ENCODE measurements around the gene SEC61B. TPM values are rescaled to one million over a fixed set of nuclear protein-coding genes. Genes with fewer than 3 reads are reported as not detected.

The SEC61B gene
- total RNA-seq (65.0 TPM), polyA plus RNA-seq (176 TPM)

- Histone ChIP-seq H3K36me3 (ENCODE audit: insufficient read depth) (no peaks in the 10 kb centered on the region), H3K4me3 (ENCODE audit: low read depth, low read length) (peak within 1 kb of the TSS; percentile 94), H3K4me1 (ENCODE audit: insufficient read depth) (no peaks in the 10 kb centered on the region), H3K27ac (ENCODE audit: low read depth) (peak within 1 kb of the TSS; percentile 91)
- WGBS, result under 1% methylated on average over 70 of the region's 70 CpGs
- DNase-seq (ENCODE audit: extremely low spot score), result peak; percentile 90
Measured at GRCh38 chr9:99221621-99222415, at the start of gene SEC61B, which contains the start of gene ALG2. Gene SEC61B, plus strand, starts transcription at chr9:99222282. Its CDS starts 82 bp downstream, at chr9:99222364. Gene ALG2, minus strand, starts transcription at chr9:99221942. Its CDS starts 48 bp downstream, at chr9:99221894.

- Histone ChIP-seq H3K27ac (ENCODE audit: low read depth) (no peak overlapping the region), H3K4me1 (ENCODE audit: insufficient read depth) (no peaks in the 10 kb centered on the region), H3K36me3 (ENCODE audit: insufficient read depth) (no peaks in the 10 kb centered on the region), H3K4me3 (ENCODE audit: low read depth, low read length) (no peak overlapping the region)
- DNase-seq (ENCODE audit: extremely low spot score), result no peak
- WGBS, result 77% methylated on average over 10 of the region's 10 CpGs
Measured at GRCh38 chr9:99173570-99174504, 48.2 kb upstream of the SEC61B start.

DNA sequence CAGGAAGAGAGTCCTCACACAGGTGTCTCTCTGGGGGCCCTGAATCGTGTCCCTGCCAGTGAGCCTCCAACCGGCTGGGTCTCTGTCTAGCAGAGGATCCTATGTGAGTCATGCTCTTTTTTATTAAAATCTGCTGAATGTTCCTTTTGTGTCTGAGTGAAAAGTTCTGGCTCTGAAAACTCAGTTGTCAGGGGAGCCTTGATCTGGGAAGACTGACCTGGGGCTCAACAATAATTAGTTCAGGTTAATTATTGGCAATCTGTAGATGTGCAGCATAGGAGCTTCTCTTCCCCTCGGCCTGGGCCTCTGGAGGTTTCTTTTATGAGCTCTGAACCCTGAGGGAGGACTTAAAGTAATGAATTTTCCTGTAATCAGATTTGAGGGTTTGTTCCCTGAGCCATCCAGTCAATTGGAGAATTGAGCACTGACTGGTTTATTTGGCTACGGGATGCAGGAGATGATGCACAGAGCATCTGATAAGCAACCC is 45.5 kb upstream of the SEC61B start:
- no peak overlapping the region for H3K4me3 ChIP-seq (ENCODE audit: low read depth, low read length)
- H3K27ac ChIP-seq (ENCODE audit: low read depth), result no peak overlapping the region
- no peak for DNase-seq (ENCODE audit: extremely low spot score)
- WGBS, result 64% methylated on average over 4 of the region's 4 CpGs
- no peaks in the 10 kb centered on the region for H3K4me1 ChIP-seq (ENCODE audit: insufficient read depth)
- no peaks in the 10 kb centered on the region for H3K36me3 ChIP-seq (ENCODE audit: insufficient read depth)

- Histone ChIP-seq H3K36me3 (ENCODE audit: insufficient read depth) (no peaks in the 10 kb centered on the region), H3K4me3 (ENCODE audit: low read depth, low read length) (no peak overlapping the region), H3K4me1 (ENCODE audit: insufficient read depth) (no peaks in the 10 kb centered on the region), H3K27ac (ENCODE audit: low read depth) (no peak overlapping the region)
- no peak for DNase-seq (ENCODE audit: extremely low spot score)
- 86% methylated on average over 8 of the region's 8 CpGs for WGBS
Measured at GRCh38 chr9:99177576-99178366, 44.3 kb upstream of the SEC61B start.

GRCh38 chr9:99178912-99179872 is 42.9 kb upstream of the SEC61B start:
- no peaks in the 10 kb centered on the region for H3K36me3 ChIP-seq (ENCODE audit: insufficient read depth)
- no peak overlapping the region for H3K4me3 ChIP-seq (ENCODE audit: low read depth, low read length)
- H3K4me1 ChIP-seq (ENCODE audit: insufficient read depth), result no peaks in the 10 kb centered on the region
- no peak for DNase-seq (ENCODE audit: extremely low spot score)
- no peak overlapping the region for H3K27ac ChIP-seq (ENCODE audit: low read depth)
- 94% methylated on average over 17 of the region's 17 CpGs for WGBS

DNA sequence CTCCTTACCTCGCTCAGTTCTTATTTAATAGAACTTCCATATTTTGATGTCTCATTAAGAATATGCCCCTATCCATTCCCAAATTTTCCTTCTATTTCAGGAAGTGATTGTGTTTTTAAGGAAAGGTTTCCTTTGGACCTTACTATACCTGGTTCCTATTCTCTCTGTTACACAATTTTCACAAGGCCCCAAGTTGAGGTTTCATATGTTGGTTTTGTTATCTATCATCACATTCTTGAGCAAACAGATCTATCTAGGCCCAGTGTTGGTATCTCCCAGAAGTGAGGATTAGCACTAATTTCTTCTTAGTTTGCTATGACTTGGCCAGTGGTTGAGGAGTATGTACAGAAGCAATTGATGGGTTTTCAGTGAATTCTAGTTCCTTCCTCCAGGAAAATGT is 41.9 kb upstream of the SEC61B start:
- Histone ChIP-seq H3K4me3 (ENCODE audit: low read depth, low read length) (no peak overlapping the region), H3K36me3 (ENCODE audit: insufficient read depth) (no peaks in the 10 kb centered on the region), H3K27ac (ENCODE audit: low read depth) (no peak overlapping the region), H3K4me1 (ENCODE audit: insufficient read depth) (no peaks in the 10 kb centered on the region)
- 99% methylated on average over 1 of the region's 1 CpG for WGBS
- no peak for DNase-seq (ENCODE audit: extremely low spot score)

DNA sequence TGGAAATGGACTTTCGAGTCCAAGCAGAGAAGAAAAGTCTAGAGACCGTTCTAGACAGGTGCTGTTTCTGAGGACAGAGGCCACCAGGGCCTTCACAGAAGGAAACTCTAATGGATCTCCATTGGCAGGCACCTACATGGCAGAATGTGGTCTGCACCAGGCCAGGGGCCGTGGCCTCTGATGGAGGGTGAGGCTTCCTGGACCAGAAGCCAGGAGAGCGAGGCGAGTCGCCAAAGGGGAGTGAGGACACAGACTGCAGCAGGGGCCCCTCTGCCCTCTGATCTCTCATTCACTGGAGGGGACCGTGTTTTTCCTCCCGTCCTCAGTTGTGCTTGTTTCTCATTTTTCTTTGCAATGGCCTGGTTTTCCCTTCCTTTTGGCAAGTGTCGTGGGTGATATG is 41.4 kb upstream of the SEC61B start:
- WGBS, result 80% methylated on average over 9 of the region's 9 CpGs
- Histone ChIP-seq H3K4me3 (ENCODE audit: low read depth, low read length) (no peak overlapping the region), H3K4me1 (ENCODE audit: insufficient read depth) (no peaks in the 10 kb centered on the region), H3K27ac (ENCODE audit: low read depth) (no peak overlapping the region), H3K36me3 (ENCODE audit: insufficient read depth) (no peaks in the 10 kb centered on the region)
- DNase-seq (ENCODE audit: extremely low spot score), result no peak

DNA sequence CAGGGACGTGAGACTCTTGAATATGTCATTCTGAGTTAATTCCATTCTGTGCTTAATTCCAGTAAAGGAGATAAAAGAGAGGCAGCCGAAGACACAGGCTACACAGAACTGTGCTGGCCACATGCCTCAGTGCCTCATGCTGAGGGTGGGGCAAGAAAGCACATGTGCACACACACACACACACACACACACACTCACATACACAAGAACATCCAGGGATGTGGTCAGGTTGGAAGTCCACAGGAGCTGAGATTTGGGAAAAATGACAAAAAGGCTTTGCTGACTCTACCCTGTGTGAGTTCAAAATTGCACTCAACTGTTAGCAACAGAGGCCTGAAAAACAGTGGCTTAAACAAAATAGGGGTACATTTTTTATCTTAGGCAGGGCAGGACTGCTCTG is 40.9 kb upstream of the SEC61B start:
- Histone ChIP-seq H3K4me3 (ENCODE audit: low read depth, low read length) (no peak overlapping the region), H3K27ac (ENCODE audit: low read depth) (no peak overlapping the region), H3K4me1 (ENCODE audit: insufficient read depth) (no peaks in the 10 kb centered on the region), H3K36me3 (ENCODE audit: insufficient read depth) (no peaks in the 10 kb centered on the region)
- 59% methylated on average over 2 of the region's 2 CpGs for WGBS
- DNase-seq (ENCODE audit: extremely low spot score), result no peak

DNA sequence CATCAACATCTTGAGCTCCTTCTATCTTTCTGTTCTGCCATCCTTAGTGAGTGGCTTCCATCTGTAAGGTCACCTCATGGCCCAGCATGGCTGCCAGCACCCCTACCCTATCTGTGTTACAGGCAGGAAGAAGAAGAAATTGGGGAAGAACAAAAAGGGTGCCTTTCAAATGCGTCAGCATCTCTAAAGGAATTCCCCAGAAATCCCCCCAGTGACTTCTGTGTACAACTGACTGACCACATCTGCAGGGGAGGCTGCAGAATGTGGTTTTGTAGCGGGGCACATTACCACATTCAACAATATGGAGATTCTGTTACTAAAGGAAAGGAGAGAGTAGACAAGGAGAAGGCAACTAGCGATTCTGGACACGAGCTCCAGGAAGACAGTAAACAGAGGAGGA is 40.5 kb upstream of the SEC61B start:
- no peaks in the 10 kb centered on the region for H3K36me3 ChIP-seq (ENCODE audit: insufficient read depth)
- H3K4me3 ChIP-seq (ENCODE audit: low read depth, low read length), result no peak overlapping the region
- H3K27ac ChIP-seq (ENCODE audit: low read depth), result no peak overlapping the region
- no peaks in the 10 kb centered on the region for H3K4me1 ChIP-seq (ENCODE audit: insufficient read depth)
- DNase-seq (ENCODE audit: extremely low spot score), result no peak
- 81% methylated on average over 4 of the region's 4 CpGs for WGBS

DNA sequence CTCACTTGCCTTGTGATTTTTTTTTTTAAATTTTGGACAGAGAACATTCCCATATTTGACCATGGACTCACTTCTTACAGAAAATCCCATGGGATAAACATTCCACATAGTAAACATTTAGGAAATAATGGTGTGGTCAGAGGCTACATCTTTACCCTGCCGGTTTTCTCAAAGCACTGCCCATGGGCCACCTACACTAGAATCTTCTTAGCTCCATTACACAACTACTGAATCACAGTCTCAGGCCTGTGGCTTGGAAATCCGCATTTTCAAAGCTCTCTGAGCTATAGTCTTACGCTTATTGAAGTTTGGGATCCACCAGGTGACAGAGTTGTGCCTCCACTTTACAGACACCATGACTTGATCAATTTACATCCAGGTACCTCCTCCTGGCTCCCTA is 39.7 kb upstream of the SEC61B start:
- no peak overlapping the region for H3K4me3 ChIP-seq (ENCODE audit: low read depth, low read length)
- no peaks in the 10 kb centered on the region for H3K4me1 ChIP-seq (ENCODE audit: insufficient read depth)
- DNase-seq (ENCODE audit: extremely low spot score), result no peak
- no peak overlapping the region for H3K27ac ChIP-seq (ENCODE audit: low read depth)
- 80% methylated on average over 3 of the region's 3 CpGs for WGBS
- no peaks in the 10 kb centered on the region for H3K36me3 ChIP-seq (ENCODE audit: insufficient read depth)

GRCh38 chr9:99183616-99184015 is 38.5 kb upstream of the SEC61B start:
- 93% methylated on average over 3 of the region's 3 CpGs for WGBS
- no peaks in the 10 kb centered on the region for H3K36me3 ChIP-seq (ENCODE audit: insufficient read depth)
- H3K27ac ChIP-seq (ENCODE audit: low read depth), result no peak overlapping the region
- no peak overlapping the region for H3K4me3 ChIP-seq (ENCODE audit: low read depth, low read length)
- no peaks in the 10 kb centered on the region for H3K4me1 ChIP-seq (ENCODE audit: insufficient read depth)
- no peak for DNase-seq (ENCODE audit: extremely low spot score)

GRCh38 chr9:99184110-99184474 is 38.0 kb upstream of the SEC61B start:
- no peaks in the 10 kb centered on the region for H3K36me3 ChIP-seq (ENCODE audit: insufficient read depth)
- no peak for DNase-seq (ENCODE audit: extremely low spot score)
- 61% methylated on average over 10 of the region's 10 CpGs for WGBS
- H3K27ac ChIP-seq (ENCODE audit: low read depth), result no peak overlapping the region
- no peaks in the 10 kb centered on the region for H3K4me1 ChIP-seq (ENCODE audit: insufficient read depth)
- no peak overlapping the region for H3K4me3 ChIP-seq (ENCODE audit: low read depth, low read length)

Data from urinary bladder (tissue), 4 donors.